GM23338 (cell line): ENCODE data around the gene RGS8. TPM values are rescaled to one million over a fixed set of nuclear protein-coding genes. Genes with fewer than 3 reads are reported as not detected.

Experiments used
- ATAC-seq: fragments of 200-7000 bp; cut with Tn5 transposase; 3 replicates; pipeline ENCODE4 v1.9.1; 2020
- DNase-seq: peaks from one replicate; pipeline ENCODE4 v3.0.0-alpha.2; 2015; ENCODE audit warnings: low spot score
- H2AFZ ChIP-seq: fragments of 200-600 bp; sonication (generic); 2 replicates; pipeline ENCODE4 v1.8.0; 2016; ENCODE audit warnings: antibody characterized with exemption, mild to moderate bottlenecking, moderate library complexity
- H3F3A ChIP-seq: fragments of 200-600 bp; sonication (generic); replicated peaks from 2 replicates; pipeline ENCODE4 v1.8.0; 2017; ENCODE audit warnings: antibody characterized with exemption, mixed run types, low read depth
- H3K27ac ChIP-seq: fragments of 200-600 bp; sonication (generic); 2 replicates; pipeline ENCODE4 v1.6.1; 2016; ENCODE audit warnings: low read depth
- H3K27me3 ChIP-seq: fragments of 200-600 bp; sonication (generic); 2 replicates; pipeline ENCODE4 v1.8.0; 2016; ENCODE audit warnings: mild to moderate bottlenecking, mixed run types, moderate library complexity; ENCODE audit not compliant: insufficient read depth
- H3K36me3 ChIP-seq: fragments of 200-600 bp; sonication (generic); 2 replicates; pipeline ENCODE4 v1.8.0; 2016; ENCODE audit warnings: mild to moderate bottlenecking; ENCODE audit not compliant: insufficient read depth
- H3K4me1 ChIP-seq: fragments of 200-600 bp; sonication (generic); 2 replicates; pipeline ENCODE4 v1.8.0; 2016; ENCODE audit warnings: mild to moderate bottlenecking, moderate library complexity; ENCODE audit not compliant: insufficient read depth
- H3K4me2 ChIP-seq: fragments of 200-600 bp; sonication (generic); 2 replicates; pipeline ENCODE4 v1.7.1; 2017; ENCODE audit warnings: mixed run types
- H3K4me3 ChIP-seq: fragments of 200-600 bp; sonication (generic); 2 replicates; pipeline ENCODE4 v1.6.1; 2016; ENCODE audit warnings: mixed run types
- H3K79me2 ChIP-seq: fragments of 200-600 bp; sonication (generic); replicated peaks from 2 replicates; pipeline ENCODE4 v1.8.0; 2017; ENCODE audit warnings: mild to moderate bottlenecking; ENCODE audit not compliant: insufficient read depth
- H3K9me2 ChIP-seq: fragments of 200-600 bp; sonication (generic); 2 replicates; pipeline ENCODE4 v1.8.0; 2017; ENCODE audit not compliant: insufficient read depth
- H4K20me1 ChIP-seq: fragments of 200-600 bp; sonication (generic); replicated peaks from 2 replicates; pipeline ENCODE4 v1.8.0; 2017; ENCODE audit warnings: mild to moderate bottlenecking; ENCODE audit not compliant: insufficient read depth
- H3K27ac Mint-ChIP-seq: 2 replicates; pipeline ENCODE4 v1.8.0; 2020; ENCODE audit warnings: inconsistent platforms, mild to moderate bottlenecking, moderate library complexity, mixed read lengths
- H3K27me3 Mint-ChIP-seq: 3 replicates; pipeline ENCODE4 v1.8.0; 2022; ENCODE audit warnings: low read depth, mild to moderate bottlenecking, moderate library complexity, mixed read lengths, inconsistent platforms; ENCODE audit not compliant: insufficient read depth, poor library complexity
- H3K36me3 Mint-ChIP-seq: 3 replicates; pipeline ENCODE4 v1.8.0; 2021; ENCODE audit warnings: low read depth, mild to moderate bottlenecking, inconsistent platforms, moderate library complexity, mixed read lengths
- H3K4me1 Mint-ChIP-seq: 3 replicates; pipeline ENCODE4 v1.8.0; 2020; ENCODE audit warnings: mild to moderate bottlenecking, inconsistent platforms, mixed read lengths
- H3K4me3 Mint-ChIP-seq: 3 replicates; pipeline ENCODE4 v1.8.0; 2021; ENCODE audit warnings: moderate library complexity, mild to moderate bottlenecking, inconsistent platforms, mixed read lengths
- H3K9me3 Mint-ChIP-seq: 3 replicates; pipeline ENCODE4 v1.8.0; 2020; ENCODE audit warnings: moderate library complexity, mild to moderate bottlenecking, inconsistent platforms, mixed read lengths
- CREB1 ChIP-seq: fragments of 250-450 bp; sonication (Bioruptor Pico); IDR thresholded peaks from 2 replicates; pipeline ENCODE4 v1.5.0; 2020; ENCODE audit warnings: low read depth, mild to moderate bottlenecking, moderate library complexity
- EZH2 ChIP-seq: fragments of 200-600 bp; sonication (generic); IDR thresholded peaks from one replicate; pipeline ENCODE4 v1.8.0; 2017; ENCODE audit warnings: antibody characterized with exemption, mild to moderate bottlenecking, low read depth; ENCODE audit not compliant: unreplicated experiment
- JUNB ChIP-seq: IDR thresholded peaks from one replicate; pipeline ENCODE4 v1.6.1; 2016; ENCODE audit warnings: antibody characterized with exemption; ENCODE audit not compliant: unreplicated experiment
- ZNF114 ChIP-seq: fragments of 250-450 bp; sonication (Bioruptor Pico); IDR thresholded peaks from 2 replicates; pipeline ENCODE4 v1.5.0; 2020; ENCODE audit warnings: mild to moderate bottlenecking, moderate library complexity
- ZNF331 ChIP-seq: fragments of 250-450 bp; sonication (Bioruptor Pico); IDR thresholded peaks from 2 replicates; pipeline ENCODE4 v1.5.0; 2020; ENCODE audit warnings: low read depth, mild to moderate bottlenecking, moderate library complexity
- ZNF462 ChIP-seq: fragments of 250-450 bp; sonication (Bioruptor Pico); IDR thresholded peaks from 2 replicates; pipeline ENCODE4 v1.5.0; 2020; ENCODE audit warnings: mild to moderate bottlenecking, moderate library complexity
- polyA plus RNA-seq: library from polyadenylated mRNA; unstranded; fragments of >200 nt; fragmentation: Nextera tagmentation; extraction: Ambion mirVana; gene quantifications from 2 replicates; pipeline ENCODE4 v1.2.1, GENCODE V29; 2016
- total RNA-seq: library from RNA; depleted of rRNA; stranded (reverse); fragments of >200 nt; shearing (Covaris generic); gene quantifications from 2 replicates; pipeline ENCODE4 v1.2.3, GENCODE V29; 2014
- TF ChIP-seq, protein P1 (sequence below), 2 experiments: fragments of 200-600 bp in 1 of 2; sonication (generic) in 1 of 2; conservative IDR thresholded peaks; 2 replicates each; pipeline versions ENCODE4 v1.5.1 to v1.6.1; 2016 to 2017; ENCODE audit warnings: antibody characterized with exemption in 2 of 2, low read depth in 2 of 2, mild to moderate bottlenecking in 2 of 2, moderate library complexity in 1 of 2
- TF ChIP-seq, protein P2 (sequence below): IDR thresholded peaks from one replicate; pipeline ENCODE4 v1.6.1; 2018; ENCODE audit warnings: antibody characterized with exemption; ENCODE audit not compliant: unreplicated experiment

The RGS8 gene
- total and polyA plus RNA-seq, 2 experiments from 2014 or later = 0.06 to 2.5 TPM

DNA sequence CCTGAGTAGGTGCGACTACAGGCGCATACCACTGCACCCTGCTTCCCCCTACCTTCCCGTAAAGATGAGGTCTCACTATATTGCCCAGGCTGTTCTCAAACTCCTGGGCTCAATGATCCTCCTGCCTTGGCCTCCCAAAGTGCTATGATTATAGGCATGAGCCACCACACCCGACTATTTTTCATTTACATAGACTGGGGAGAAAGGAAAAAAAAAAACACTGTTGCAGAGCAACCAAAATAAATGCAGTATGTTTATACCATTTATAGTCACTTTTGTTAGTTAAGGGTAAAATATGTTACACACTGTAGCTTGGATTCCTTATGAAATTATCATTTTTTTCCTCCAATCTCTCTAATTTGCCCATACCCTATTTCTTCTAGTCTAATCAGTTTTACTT is 35.2 kb upstream of the RGS8 start:
- Histone ChIP-seq H3K79me2 (no peaks in the 10 kb centered on the region), H4K20me1 (no peaks in the 10 kb centered on the region), H3K4me2 (no peak overlapping the region), H3K4me3 (no peak overlapping the region), H3K4me1 (peaks cover 13% of the 10 kb centered on the region; the same call in 1 of the 2 replicates), H3K36me3 (no peaks in the 10 kb centered on the region), H3K9me2 (0 out of 2 replicates have a peak, but pooled peaks cover 3% of the 10 kb centered on the region), H3K27me3 (no peaks in the 10 kb centered on the region), H2AFZ (no peak overlapping the region), H3K27ac (no peak overlapping the region), H3F3A (no peaks in the 10 kb centered on the region)
- H3K36me3 Mint-ChIP-seq = no peaks in the 10 kb centered on the region
- no peak overlapping the region for H3K4me3 Mint-ChIP-seq
- ATAC-seq = no peak
- no peak for TF ChIP-seq ZNF114 (CRISPR knock-in tag)
- no peak for TF ChIP-seq JUNB
- TF ChIP-seq, protein P1, sequence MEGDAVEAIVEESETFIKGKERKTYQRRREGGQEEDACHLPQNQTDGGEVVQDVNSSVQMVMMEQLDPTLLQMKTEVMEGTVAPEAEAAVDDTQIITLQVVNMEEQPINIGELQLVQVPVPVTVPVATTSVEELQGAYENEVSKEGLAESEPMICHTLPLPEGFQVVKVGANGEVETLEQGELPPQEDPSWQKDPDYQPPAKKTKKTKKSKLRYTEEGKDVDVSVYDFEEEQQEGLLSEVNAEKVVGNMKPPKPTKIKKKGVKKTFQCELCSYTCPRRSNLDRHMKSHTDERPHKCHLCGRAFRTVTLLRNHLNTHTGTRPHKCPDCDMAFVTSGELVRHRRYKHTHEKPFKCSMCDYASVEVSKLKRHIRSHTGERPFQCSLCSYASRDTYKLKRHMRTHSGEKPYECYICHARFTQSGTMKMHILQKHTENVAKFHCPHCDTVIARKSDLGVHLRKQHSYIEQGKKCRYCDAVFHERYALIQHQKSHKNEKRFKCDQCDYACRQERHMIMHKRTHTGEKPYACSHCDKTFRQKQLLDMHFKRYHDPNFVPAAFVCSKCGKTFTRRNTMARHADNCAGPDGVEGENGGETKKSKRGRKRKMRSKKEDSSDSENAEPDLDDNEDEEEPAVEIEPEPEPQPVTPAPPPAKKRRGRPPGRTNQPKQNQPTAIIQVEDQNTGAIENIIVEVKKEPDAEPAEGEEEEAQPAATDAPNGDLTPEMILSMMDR (conservative IDR thresholded peaks at IDR 0.05; ENCODE audit: low read depth in 2 of 2) = no peak
- no peak for TF ChIP-seq ZNF331 (CRISPR knock-in tag)
- no peak for TF ChIP-seq ZNF462 (CRISPR knock-in tag)
- no peak for TF ChIP-seq EZH2
- TF ChIP-seq CREB1 (CRISPR knock-in tag) = no peak
- TF ChIP-seq, protein P2, sequence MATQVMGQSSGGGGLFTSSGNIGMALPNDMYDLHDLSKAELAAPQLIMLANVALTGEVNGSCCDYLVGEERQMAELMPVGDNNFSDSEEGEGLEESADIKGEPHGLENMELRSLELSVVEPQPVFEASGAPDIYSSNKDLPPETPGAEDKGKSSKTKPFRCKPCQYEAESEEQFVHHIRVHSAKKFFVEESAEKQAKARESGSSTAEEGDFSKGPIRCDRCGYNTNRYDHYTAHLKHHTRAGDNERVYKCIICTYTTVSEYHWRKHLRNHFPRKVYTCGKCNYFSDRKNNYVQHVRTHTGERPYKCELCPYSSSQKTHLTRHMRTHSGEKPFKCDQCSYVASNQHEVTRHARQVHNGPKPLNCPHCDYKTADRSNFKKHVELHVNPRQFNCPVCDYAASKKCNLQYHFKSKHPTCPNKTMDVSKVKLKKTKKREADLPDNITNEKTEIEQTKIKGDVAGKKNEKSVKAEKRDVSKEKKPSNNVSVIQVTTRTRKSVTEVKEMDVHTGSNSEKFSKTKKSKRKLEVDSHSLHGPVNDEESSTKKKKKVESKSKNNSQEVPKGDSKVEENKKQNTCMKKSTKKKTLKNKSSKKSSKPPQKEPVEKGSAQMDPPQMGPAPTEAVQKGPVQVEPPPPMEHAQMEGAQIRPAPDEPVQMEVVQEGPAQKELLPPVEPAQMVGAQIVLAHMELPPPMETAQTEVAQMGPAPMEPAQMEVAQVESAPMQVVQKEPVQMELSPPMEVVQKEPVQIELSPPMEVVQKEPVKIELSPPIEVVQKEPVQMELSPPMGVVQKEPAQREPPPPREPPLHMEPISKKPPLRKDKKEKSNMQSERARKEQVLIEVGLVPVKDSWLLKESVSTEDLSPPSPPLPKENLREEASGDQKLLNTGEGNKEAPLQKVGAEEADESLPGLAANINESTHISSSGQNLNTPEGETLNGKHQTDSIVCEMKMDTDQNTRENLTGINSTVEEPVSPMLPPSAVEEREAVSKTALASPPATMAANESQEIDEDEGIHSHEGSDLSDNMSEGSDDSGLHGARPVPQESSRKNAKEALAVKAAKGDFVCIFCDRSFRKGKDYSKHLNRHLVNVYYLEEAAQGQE = no peak
- peaks cover 9% of the 10 kb centered on the region for H3K4me1 Mint-ChIP-seq
- H3K27me3 Mint-ChIP-seq = no peaks in the 10 kb centered on the region
- H3K27ac Mint-ChIP-seq = no peak overlapping the region
- H3K9me3 Mint-ChIP-seq = no peaks in the 10 kb centered on the region
- DNase-seq = no peak
